H9 (cell line): ENCODE measurements around the gene CAPN3. TPM values are rescaled to one million over a fixed set of nuclear protein-coding genes. Genes with fewer than 3 reads are reported as not detected.

Source experiments
- DNase-seq: peaks from one replicate; pipeline ENCODE4 v3.0.0-alpha.2; 2017
- H2AFZ ChIP-seq: one replicate; pipeline ENCODE4 v1.6.1; 2013; ENCODE audit warnings: mild to moderate bottlenecking, low read length, control low read depth, moderate library complexity
- H2AK5ac ChIP-seq: 2 replicates; pipeline ENCODE4 v1.6.1; 2013; ENCODE audit warnings: low read length, control low read depth, mixed read lengths; ENCODE audit not compliant: insufficient read length
- H2BK120ac ChIP-seq: one replicate; pipeline ENCODE4 v1.6.1; 2013; ENCODE audit warnings: low read depth, mild to moderate bottlenecking, low read length, control low read depth, inconsistent platforms; ENCODE audit not compliant: poor library complexity, severe bottlenecking
- H2BK12ac ChIP-seq: 2 replicates; pipeline ENCODE4 v1.6.1; 2013; ENCODE audit warnings: low read length, control low read depth, mixed read lengths, low read depth; ENCODE audit not compliant: insufficient read length
- H2BK15ac ChIP-seq: 2 replicates; pipeline ENCODE4 v1.6.1; 2013; ENCODE audit warnings: low read depth, low read length, control low read depth
- H2BK20ac ChIP-seq: one replicate; pipeline ENCODE4 v1.6.1; 2013; ENCODE audit warnings: low read depth, mild to moderate bottlenecking, low read length, control low read depth, inconsistent platforms; ENCODE audit not compliant: poor library complexity, severe bottlenecking
- H2BK5ac ChIP-seq: 2 replicates; pipeline ENCODE4 v1.6.1; 2013; ENCODE audit warnings: low read length, control low read depth, mixed read lengths; ENCODE audit not compliant: insufficient read length
- H3K14ac ChIP-seq: 2 replicates; pipeline ENCODE4 v1.6.1; 2013; ENCODE audit warnings: low read length, control low read depth; ENCODE audit not compliant: insufficient read depth
- H3K18ac ChIP-seq: 2 replicates; pipeline ENCODE4 v1.6.1; 2013; ENCODE audit warnings: low read depth, mild to moderate bottlenecking, mixed read lengths, low read length, control low read depth; ENCODE audit not compliant: insufficient read length
- H3K23ac ChIP-seq: 2 replicates; pipeline ENCODE4 v1.6.1; 2013; ENCODE audit warnings: low read length, control low read depth, mixed read lengths, low read depth; ENCODE audit not compliant: insufficient read length
- H3K23me2 ChIP-seq: 2 replicates; pipeline ENCODE4 v1.6.1; 2013; ENCODE audit warnings: low read depth, mild to moderate bottlenecking, mixed read lengths, low read length, control low read depth; ENCODE audit not compliant: insufficient read length, poor library complexity, severe bottlenecking
- H3K27ac ChIP-seq: 2 replicates; pipeline ENCODE4 v1.5.1; 2013; ENCODE audit warnings: low read length, control low read depth, mixed read lengths, low read depth; ENCODE audit not compliant: insufficient read length
- H3K27me3 ChIP-seq: 2 replicates; pipeline ENCODE4 v1.6.1; 2013; ENCODE audit warnings: low read length, control low read depth, inconsistent platforms; ENCODE audit not compliant: insufficient read depth
- H3K4ac ChIP-seq: 2 replicates; pipeline ENCODE4 v1.6.1; 2013; ENCODE audit warnings: low read depth, mild to moderate bottlenecking, control low read depth, inconsistent platforms, low read length, moderate library complexity
- H3K4me1 ChIP-seq: 2 replicates; pipeline ENCODE4 v1.6.1; 2013; ENCODE audit warnings: low read length, control low read depth, inconsistent platforms; ENCODE audit not compliant: insufficient read depth
- H3K4me2 ChIP-seq: 2 replicates; pipeline ENCODE4 v1.6.1; 2013; ENCODE audit warnings: low read length, control low read depth, mixed read lengths; ENCODE audit not compliant: insufficient read length, insufficient read depth
- H3K56ac ChIP-seq: 2 replicates; pipeline ENCODE4 v1.6.1; 2013; ENCODE audit warnings: low read depth, mild to moderate bottlenecking, mixed read lengths, low read length, control low read depth; ENCODE audit not compliant: insufficient read length
- H3K79me1 ChIP-seq: 2 replicates; pipeline ENCODE4 v1.6.1; 2013; ENCODE audit warnings: low read depth, mild to moderate bottlenecking, moderate library complexity, low read length, control low read depth, inconsistent platforms; ENCODE audit not compliant: insufficient read depth, poor library complexity, severe bottlenecking
- H3K79me2 ChIP-seq: 2 replicates; pipeline ENCODE4 v1.6.1; 2013; ENCODE audit warnings: low read length, control low read depth, inconsistent platforms; ENCODE audit not compliant: insufficient read depth
- H3K9ac ChIP-seq: 2 replicates; pipeline ENCODE4 v1.6.1; 2013; ENCODE audit warnings: low read length, control low read depth, mixed read lengths; ENCODE audit not compliant: insufficient read length; ENCODE audit errors: extremely low read depth
- H3K9me3 ChIP-seq: one replicate; pipeline ENCODE4 v1.6.1; 2013; ENCODE audit warnings: low read depth, low read length, inconsistent platforms; ENCODE audit not compliant: control insufficient read depth
- H3T11ph ChIP-seq: one replicate; pipeline ENCODE4 v1.6.1; 2013; ENCODE audit warnings: mild to moderate bottlenecking, low read length, control low read depth, inconsistent platforms
- H4K20me1 ChIP-seq: one replicate; pipeline ENCODE4 v1.6.1; 2013; ENCODE audit not compliant: control insufficient read depth, insufficient read length, insufficient read depth
- H4K5ac ChIP-seq: 2 replicates; pipeline ENCODE4 v1.6.1; 2013; ENCODE audit warnings: low read depth, mild to moderate bottlenecking, mixed read lengths, low read length, control low read depth; ENCODE audit not compliant: insufficient read length
- H4K8ac ChIP-seq: replicated peaks from 2 replicates; pipeline ENCODE4 v1.6.1; 2013; ENCODE audit warnings: low read length, control low read depth, mixed read lengths, low read depth; ENCODE audit not compliant: insufficient read length
- H4K91ac ChIP-seq: 2 replicates; pipeline ENCODE4 v1.6.1; 2013; ENCODE audit warnings: low read depth, mild to moderate bottlenecking, moderate library complexity, mixed read lengths, low read length, control low read depth; ENCODE audit not compliant: insufficient read length
- H3K27ac Mint-ChIP-seq, 3 experiments: 2 replicates in 2 of 3; 3 replicates in 1 of 3; pipeline ENCODE4 v1.8.0; 2020 to 2021; ENCODE audit warnings: mixed read lengths in 3 of 3, mild to moderate bottlenecking in 1 of 3, moderate library complexity in 1 of 3
- H3K27me3 Mint-ChIP-seq: 2 replicates; pipeline ENCODE4 v1.8.0; 2021; ENCODE audit warnings: low read depth, mild to moderate bottlenecking, moderate library complexity, mixed read lengths
- H3K36me3 Mint-ChIP-seq, 3 experiments: 2 replicates in 2 of 3; 3 replicates in 1 of 3; pipeline ENCODE4 v1.8.0; 2020 to 2021; ENCODE audit warnings: low read depth in 3 of 3, mixed read lengths in 3 of 3; ENCODE audit not compliant: insufficient read depth in 1 of 3
- H3K4me1 Mint-ChIP-seq, 2 experiments: 2 replicates each; pipeline ENCODE4 v1.8.0; 2020; ENCODE audit warnings: mixed read lengths in 2 of 2
- H3K4me3 Mint-ChIP-seq, 2 experiments: 2 replicates in 1 of 2; 3 replicates in 1 of 2; pipeline ENCODE4 v1.8.0; 2020 to 2021; ENCODE audit warnings: mild to moderate bottlenecking in 2 of 2, mixed read lengths in 2 of 2, moderate library complexity in 1 of 2
- H3K9me3 Mint-ChIP-seq, 2 experiments: 2 replicates in 1 of 2; 3 replicates in 1 of 2; pipeline ENCODE4 v1.8.0; 2020; ENCODE audit warnings: mild to moderate bottlenecking in 2 of 2, mixed read lengths in 2 of 2, moderate library complexity in 1 of 2
- WGBS: extraction: QIAGEN DNeasy Blood & Tissue Kit; methylation state at CpG from one replicate; pipeline ENCODE4 v1.1.7; 2013; ENCODE audit warnings: missing lambda C conversion rate, low lambda C conversion rate, mixed read lengths; ENCODE audit not compliant: insufficient read length; ENCODE audit errors: extremely low coverage; 5-methylcytosine and 5-hydroxymethylcytosine counted together
- total RNA-seq: library from RNA; stranded (reverse); gene quantifications from 2 replicates; pipeline ENCODE4 v1.2.1, GENCODE V29; 2021
- TF ChIP-seq, protein P1 (sequence below): fragments of 200-600 bp; sonication (generic); conservative IDR thresholded peaks from 3 replicates; pipeline ENCODE4 v1.8.0; 2021; ENCODE audit warnings: antibody characterized with exemption, mild to moderate bottlenecking

The CAPN3 gene
- total RNA-seq, 1 experiment from 2014 or later = 0.31 TPM

DNA sequence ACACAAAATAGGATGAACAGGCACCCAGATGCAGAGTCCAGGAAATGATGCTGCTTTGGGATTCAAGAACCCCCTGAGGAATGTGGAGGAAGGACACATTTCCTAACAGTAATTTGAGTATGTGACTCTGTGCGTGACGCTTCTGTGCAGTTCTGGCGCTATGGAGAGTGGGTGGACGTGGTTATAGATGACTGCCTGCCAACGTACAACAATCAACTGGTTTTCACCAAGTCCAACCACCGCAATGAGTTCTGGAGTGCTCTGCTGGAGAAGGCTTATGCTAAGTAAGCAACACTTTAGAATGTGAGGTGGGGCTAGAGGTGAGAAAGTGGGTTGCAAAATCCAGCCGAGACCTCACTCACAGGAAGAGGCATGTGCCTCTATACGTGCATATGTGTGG, 28.3 kb downstream of the CAPN3 start:
- Histone ChIP-seq H3K79me2 (no peaks in the 10 kb centered on the region), H2BK120ac (no peak overlapping the region), H3K23me2 (no peaks in the 10 kb centered on the region), H3K4me2 (no peak overlapping the region), H3K27me3 (no peaks in the 10 kb centered on the region), H3K23ac (no peak overlapping the region), H2AK5ac (no peak overlapping the region), H3K4ac (no peak overlapping the region), H4K91ac (no peak overlapping the region), H3K18ac (no peak overlapping the region), H2BK20ac (no peak overlapping the region), H3K79me1 (no peaks in the 10 kb centered on the region), H2AFZ (no peak overlapping the region), H2BK12ac (no peak overlapping the region), H3K9me3 (no peaks in the 10 kb centered on the region), H3K14ac (no peak overlapping the region), H3K27ac (no peak overlapping the region), H3K56ac (no peak overlapping the region), H2BK15ac (no peak overlapping the region), H3T11ph (no peak overlapping the region), H2BK5ac (no peak overlapping the region), H4K5ac (no peak overlapping the region), H3K4me1 (0 out of 2 replicates have a peak, but pooled peaks cover 10% of the 10 kb centered on the region), H4K8ac (no peak overlapping the region), H3K9ac (no peak overlapping the region), H4K20me1 (no peaks in the 10 kb centered on the region)
- Mint-ChIP-seq H3K4me1 (peaks cover 22 to 25% of the 10 kb centered on the region in 2 experiments), H3K36me3 (no peaks in the 10 kb centered on the region; a peak in 1 of 7 replicates), H3K9me3 (no peaks in the 10 kb centered on the region; a peak in 1 of 5 replicates), H3K27me3 (no peaks in the 10 kb centered on the region; the same call in 1 of the 2 replicates), H3K4me3 (no peak overlapping the region), H3K27ac (no peak overlapping the region)
- WGBS = no CpG with 5 or more reads among the region's 8 CpGs
- no peak for DNase-seq
- TF ChIP-seq, protein P1, sequence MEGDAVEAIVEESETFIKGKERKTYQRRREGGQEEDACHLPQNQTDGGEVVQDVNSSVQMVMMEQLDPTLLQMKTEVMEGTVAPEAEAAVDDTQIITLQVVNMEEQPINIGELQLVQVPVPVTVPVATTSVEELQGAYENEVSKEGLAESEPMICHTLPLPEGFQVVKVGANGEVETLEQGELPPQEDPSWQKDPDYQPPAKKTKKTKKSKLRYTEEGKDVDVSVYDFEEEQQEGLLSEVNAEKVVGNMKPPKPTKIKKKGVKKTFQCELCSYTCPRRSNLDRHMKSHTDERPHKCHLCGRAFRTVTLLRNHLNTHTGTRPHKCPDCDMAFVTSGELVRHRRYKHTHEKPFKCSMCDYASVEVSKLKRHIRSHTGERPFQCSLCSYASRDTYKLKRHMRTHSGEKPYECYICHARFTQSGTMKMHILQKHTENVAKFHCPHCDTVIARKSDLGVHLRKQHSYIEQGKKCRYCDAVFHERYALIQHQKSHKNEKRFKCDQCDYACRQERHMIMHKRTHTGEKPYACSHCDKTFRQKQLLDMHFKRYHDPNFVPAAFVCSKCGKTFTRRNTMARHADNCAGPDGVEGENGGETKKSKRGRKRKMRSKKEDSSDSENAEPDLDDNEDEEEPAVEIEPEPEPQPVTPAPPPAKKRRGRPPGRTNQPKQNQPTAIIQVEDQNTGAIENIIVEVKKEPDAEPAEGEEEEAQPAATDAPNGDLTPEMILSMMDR = no peak
